ENCODE data around the gene RBM17.

- TF ChIP-seq CTCF (IDR thresholded peaks at IDR 0.05) (no peak), POLR2A (IDR thresholded peaks at IDR 0.05) (no peak)
Observed at GRCh38 chr10:6069081-6069931, 19.5 kb upstream of the RBM17 start.
